GM23338 (cell line): Measurements from ENCODE around the gene POLR3G.

Source experiments
- CREB1 ChIP-seq: fragments of 250-450 bp; sonication (Bioruptor Pico); IDR thresholded peaks from 2 replicates; pipeline ENCODE4 v1.5.0; 2020; ENCODE audit warnings: low read depth, mild to moderate bottlenecking, moderate library complexity
- EZH2 ChIP-seq: fragments of 200-600 bp; sonication (generic); IDR thresholded peaks from one replicate; pipeline ENCODE4 v1.8.0; 2017; ENCODE audit warnings: antibody characterized with exemption, mild to moderate bottlenecking, low read depth; ENCODE audit not compliant: unreplicated experiment
- EZH2phosphoT487 ChIP-seq: fragments of 200-600 bp; sonication (generic); IDR thresholded peaks from one replicate; pipeline ENCODE4 v1.8.1; 2018; ENCODE audit warnings: antibody characterized with exemption; ENCODE audit not compliant: unreplicated experiment
- JUNB ChIP-seq: IDR thresholded peaks from one replicate; pipeline ENCODE4 v1.6.1; 2016; ENCODE audit warnings: antibody characterized with exemption; ENCODE audit not compliant: unreplicated experiment
- NANOG ChIP-seq: IDR thresholded peaks from 2 replicates; pipeline ENCODE4 v1.6.1; 2016; ENCODE audit warnings: antibody characterized with exemption, borderline replicate concordance
- POLR2AphosphoS5 ChIP-seq: IDR thresholded peaks from 2 replicates; pipeline ENCODE4 v1.6.1; 2016; ENCODE audit warnings: antibody characterized with exemption, low read depth
- STAT1 ChIP-seq: IDR thresholded peaks from one replicate; pipeline ENCODE4 v1.6.1; 2016; ENCODE audit warnings: antibody characterized with exemption; ENCODE audit not compliant: unreplicated experiment
- ZNF114 ChIP-seq: fragments of 250-450 bp; sonication (Bioruptor Pico); IDR thresholded peaks from 2 replicates; pipeline ENCODE4 v1.5.0; 2020; ENCODE audit warnings: mild to moderate bottlenecking, moderate library complexity
- ZNF331 ChIP-seq: fragments of 250-450 bp; sonication (Bioruptor Pico); IDR thresholded peaks from 2 replicates; pipeline ENCODE4 v1.5.0; 2020; ENCODE audit warnings: low read depth, mild to moderate bottlenecking, moderate library complexity
- TF ChIP-seq, protein P1 (sequence below), 2 experiments: fragments of 200-600 bp in 1 of 2; sonication (generic) in 1 of 2; conservative IDR thresholded peaks; 2 replicates each; pipeline versions ENCODE4 v1.5.1 to v1.6.1; 2016 to 2017; ENCODE audit warnings: antibody characterized with exemption in 2 of 2, low read depth in 2 of 2, mild to moderate bottlenecking in 2 of 2, moderate library complexity in 1 of 2
- TF ChIP-seq, protein P2 (sequence below): IDR thresholded peaks from one replicate; pipeline ENCODE4 v1.6.1; 2018; ENCODE audit warnings: antibody characterized with exemption; ENCODE audit not compliant: unreplicated experiment
- TF ChIP-seq, protein P3 (sequence below): IDR thresholded peaks from 2 replicates; pipeline ENCODE4 v1.6.1; 2016; ENCODE audit warnings: antibody characterized with exemption

DNA sequence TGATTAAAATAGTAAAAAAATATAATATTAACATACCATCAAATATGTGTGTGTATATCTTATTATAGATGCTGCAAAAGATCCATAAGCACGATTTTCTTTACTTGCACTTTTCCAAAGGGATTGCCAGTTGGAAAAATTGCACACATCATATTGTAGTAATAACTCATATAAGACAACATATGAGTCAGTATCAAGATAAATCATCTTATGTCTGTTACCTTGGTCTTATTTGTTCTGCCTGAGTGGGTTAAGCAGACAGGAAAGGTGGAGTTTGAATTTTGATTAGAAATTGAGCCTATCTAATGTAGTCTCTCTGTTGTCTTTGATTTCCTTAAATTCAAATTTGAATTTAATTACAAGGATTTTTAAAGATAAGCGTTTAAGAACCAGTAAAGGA, 30.1 kb downstream of the POLR3G start:
- TF ChIP-seq POLR2AphosphoS5 (no peak), CREB1 (CRISPR knock-in tag) (no peak), JUNB (no peak), EZH2 (no peak), EZH2phosphoT487 (no peak), ZNF331 (CRISPR knock-in tag) (no peak), STAT1 (no peak), ZNF114 (CRISPR knock-in tag) (no peak), NANOG (no peak)
- TF ChIP-seq, protein P1, sequence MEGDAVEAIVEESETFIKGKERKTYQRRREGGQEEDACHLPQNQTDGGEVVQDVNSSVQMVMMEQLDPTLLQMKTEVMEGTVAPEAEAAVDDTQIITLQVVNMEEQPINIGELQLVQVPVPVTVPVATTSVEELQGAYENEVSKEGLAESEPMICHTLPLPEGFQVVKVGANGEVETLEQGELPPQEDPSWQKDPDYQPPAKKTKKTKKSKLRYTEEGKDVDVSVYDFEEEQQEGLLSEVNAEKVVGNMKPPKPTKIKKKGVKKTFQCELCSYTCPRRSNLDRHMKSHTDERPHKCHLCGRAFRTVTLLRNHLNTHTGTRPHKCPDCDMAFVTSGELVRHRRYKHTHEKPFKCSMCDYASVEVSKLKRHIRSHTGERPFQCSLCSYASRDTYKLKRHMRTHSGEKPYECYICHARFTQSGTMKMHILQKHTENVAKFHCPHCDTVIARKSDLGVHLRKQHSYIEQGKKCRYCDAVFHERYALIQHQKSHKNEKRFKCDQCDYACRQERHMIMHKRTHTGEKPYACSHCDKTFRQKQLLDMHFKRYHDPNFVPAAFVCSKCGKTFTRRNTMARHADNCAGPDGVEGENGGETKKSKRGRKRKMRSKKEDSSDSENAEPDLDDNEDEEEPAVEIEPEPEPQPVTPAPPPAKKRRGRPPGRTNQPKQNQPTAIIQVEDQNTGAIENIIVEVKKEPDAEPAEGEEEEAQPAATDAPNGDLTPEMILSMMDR (conservative IDR thresholded peaks at IDR 0.05; ENCODE audit: low read depth in 2 of 2), result no peak
- TF ChIP-seq, protein P2, sequence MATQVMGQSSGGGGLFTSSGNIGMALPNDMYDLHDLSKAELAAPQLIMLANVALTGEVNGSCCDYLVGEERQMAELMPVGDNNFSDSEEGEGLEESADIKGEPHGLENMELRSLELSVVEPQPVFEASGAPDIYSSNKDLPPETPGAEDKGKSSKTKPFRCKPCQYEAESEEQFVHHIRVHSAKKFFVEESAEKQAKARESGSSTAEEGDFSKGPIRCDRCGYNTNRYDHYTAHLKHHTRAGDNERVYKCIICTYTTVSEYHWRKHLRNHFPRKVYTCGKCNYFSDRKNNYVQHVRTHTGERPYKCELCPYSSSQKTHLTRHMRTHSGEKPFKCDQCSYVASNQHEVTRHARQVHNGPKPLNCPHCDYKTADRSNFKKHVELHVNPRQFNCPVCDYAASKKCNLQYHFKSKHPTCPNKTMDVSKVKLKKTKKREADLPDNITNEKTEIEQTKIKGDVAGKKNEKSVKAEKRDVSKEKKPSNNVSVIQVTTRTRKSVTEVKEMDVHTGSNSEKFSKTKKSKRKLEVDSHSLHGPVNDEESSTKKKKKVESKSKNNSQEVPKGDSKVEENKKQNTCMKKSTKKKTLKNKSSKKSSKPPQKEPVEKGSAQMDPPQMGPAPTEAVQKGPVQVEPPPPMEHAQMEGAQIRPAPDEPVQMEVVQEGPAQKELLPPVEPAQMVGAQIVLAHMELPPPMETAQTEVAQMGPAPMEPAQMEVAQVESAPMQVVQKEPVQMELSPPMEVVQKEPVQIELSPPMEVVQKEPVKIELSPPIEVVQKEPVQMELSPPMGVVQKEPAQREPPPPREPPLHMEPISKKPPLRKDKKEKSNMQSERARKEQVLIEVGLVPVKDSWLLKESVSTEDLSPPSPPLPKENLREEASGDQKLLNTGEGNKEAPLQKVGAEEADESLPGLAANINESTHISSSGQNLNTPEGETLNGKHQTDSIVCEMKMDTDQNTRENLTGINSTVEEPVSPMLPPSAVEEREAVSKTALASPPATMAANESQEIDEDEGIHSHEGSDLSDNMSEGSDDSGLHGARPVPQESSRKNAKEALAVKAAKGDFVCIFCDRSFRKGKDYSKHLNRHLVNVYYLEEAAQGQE, result no peak
- TF ChIP-seq, protein P3, sequence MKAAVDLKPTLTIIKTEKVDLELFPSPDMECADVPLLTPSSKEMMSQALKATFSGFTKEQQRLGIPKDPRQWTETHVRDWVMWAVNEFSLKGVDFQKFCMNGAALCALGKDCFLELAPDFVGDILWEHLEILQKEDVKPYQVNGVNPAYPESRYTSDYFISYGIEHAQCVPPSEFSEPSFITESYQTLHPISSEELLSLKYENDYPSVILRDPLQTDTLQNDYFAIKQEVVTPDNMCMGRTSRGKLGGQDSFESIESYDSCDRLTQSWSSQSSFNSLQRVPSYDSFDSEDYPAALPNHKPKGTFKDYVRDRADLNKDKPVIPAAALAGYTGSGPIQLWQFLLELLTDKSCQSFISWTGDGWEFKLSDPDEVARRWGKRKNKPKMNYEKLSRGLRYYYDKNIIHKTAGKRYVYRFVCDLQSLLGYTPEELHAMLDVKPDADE, result no peak
